Chondrocyte (in vitro differentiated cells): ENCODE measurements around the gene COL8A1. TPM values are rescaled to one million over a fixed set of nuclear protein-coding genes. Genes with fewer than 3 reads are reported as not detected.

Experiments used
- DNase-seq: peaks from one replicate; pipeline ENCODE4 v3.0.0; 2021; ENCODE audit warnings: mixed read lengths, low spot score
- H3K27ac Mint-ChIP-seq: one replicate; pipeline ENCODE4 v1.8.0; 2021; ENCODE audit warnings: mild to moderate bottlenecking, moderate library complexity, mixed read lengths; ENCODE audit not compliant: unreplicated experiment
- H3K27me3 Mint-ChIP-seq: 2 replicates; pipeline ENCODE4 v1.8.0; 2021; ENCODE audit warnings: low read depth, mixed read lengths
- H3K36me3 Mint-ChIP-seq: 2 replicates; pipeline ENCODE4 v1.8.0; 2021; ENCODE audit warnings: low read depth, mixed read lengths
- H3K4me1 Mint-ChIP-seq: 2 replicates; pipeline ENCODE4 v1.8.0; 2021; ENCODE audit warnings: low read depth, mild to moderate bottlenecking, mixed read lengths
- H3K4me3 Mint-ChIP-seq: one replicate; pipeline ENCODE4 v1.8.0; 2021; ENCODE audit warnings: mild to moderate bottlenecking, moderate library complexity, mixed read lengths; ENCODE audit not compliant: unreplicated experiment
- H3K9me3 Mint-ChIP-seq: 2 replicates; pipeline ENCODE4 v1.8.0; 2021; ENCODE audit warnings: low read depth, mixed read lengths
- CTCF ChIP-seq: fragments of 200-600 bp; sonication (generic); IDR thresholded peaks from 2 replicates; pipeline ENCODE4 v1.5.0; 2021; ENCODE audit warnings: antibody characterized with exemption, mild to moderate bottlenecking, moderate library complexity
- total RNA-seq: library from RNA; stranded (reverse); gene quantifications from 3 replicates; pipeline ENCODE4 v1.2.1, GENCODE V29; 2021

The COL8A1 gene
- total RNA-seq, 1 donor from 2014 or later, result 2,343 TPM

GRCh38 chr3:99633887-99634558, 4.4 kb upstream of the COL8A1 start:
- Mint-ChIP-seq H3K4me1 (peaks cover 39% of the 10 kb centered on the region), H3K27me3 (no peaks in the 10 kb centered on the region), H3K9me3 (no peaks in the 10 kb centered on the region), H3K4me3 (no peak overlapping the region), H3K36me3 (peaks cover 6% of the 10 kb centered on the region), H3K27ac (no peak overlapping the region)
- DNase-seq, result no peak
- no peak for TF ChIP-seq CTCF

GRCh38 chr3:99634881-99635280, 3.5 kb upstream of the COL8A1 start:
- DNase-seq, result no peak
- Mint-ChIP-seq H3K9me3 (no peaks in the 10 kb centered on the region), H3K27me3 (no peaks in the 10 kb centered on the region), H3K4me1 (peaks cover 38% of the 10 kb centered on the region), H3K27ac (peak overlapping the region; percentile 66), H3K36me3 (peaks cover 15% of the 10 kb centered on the region), H3K4me3 (no peak overlapping the region)
- no peak for TF ChIP-seq CTCF

- Mint-ChIP-seq H3K9me3 (no peaks in the 10 kb centered on the region), H3K27me3 (no peaks in the 10 kb centered on the region), H3K4me3 (peak overlapping the region; percentile 31), H3K27ac (peak overlapping the region; percentile 23), H3K36me3 (peaks cover 19% of the 10 kb centered on the region), H3K4me1 (peaks cover 34% of the 10 kb centered on the region)
- no peak for TF ChIP-seq CTCF
- DNase-seq, result no peak
Observed at GRCh38 chr3:99635348-99635747, 3.0 kb upstream of the COL8A1 start.

- Mint-ChIP-seq H3K27me3 (no peaks in the 10 kb centered on the region), H3K4me1 (peaks cover 40% of the 10 kb centered on the region), H3K9me3 (no peaks in the 10 kb centered on the region), H3K36me3 (peaks cover 36% of the 10 kb centered on the region), H3K4me3 (peak overlapping the region; percentile 92), H3K27ac (peak overlapping the region; percentile 98)
- DNase-seq, result no peak
- peak; percentile 76 for TF ChIP-seq CTCF
Observed at GRCh38 chr3:99637016-99637367, 1.4 kb upstream of the COL8A1 start.

- no peaks in the 10 kb centered on the region for H3K9me3 Mint-ChIP-seq
- H3K27ac Mint-ChIP-seq, result peak overlapping the region; percentile 98
- H3K4me3 Mint-ChIP-seq, result peak overlapping the region; percentile 92
- TF ChIP-seq CTCF, result no peak
- no peak for DNase-seq
- peaks cover 41% of the 10 kb centered on the region for H3K36me3 Mint-ChIP-seq
- H3K27me3 Mint-ChIP-seq, result no peaks in the 10 kb centered on the region
- H3K4me1 Mint-ChIP-seq, result peaks cover 45% of the 10 kb centered on the region
Observed at GRCh38 chr3:99637368-99638111, 854 bp upstream of the COL8A1 start.
